Measurements from ENCODE around the gene SNX22. TPM values are rescaled to one million over a fixed set of nuclear protein-coding genes. Genes with fewer than 3 reads are reported as not detected.

SNX22 gene
- total and polyA plus RNA-seq, 9 of the 15 experiments (the other 6 are each of a cell fraction or from before 2014, with no cell fraction given): 0.91 to 3.0 (median 2.0) TPM

GRCh38 chr15:64133623-64134344 is 17.7 kb upstream of the SNX22 start:
- Histone ChIP-seq H4K20me1 (replicated peaks; ENCODE audit: control insufficient read depth, insufficient read depth, low read length) (peaks cover 2% of the 10 kb centered on the region; the same call in 1 of the 2 replicates), H3K9ac (ENCODE audit: insufficient read depth in 1 of 2, low read depth in 2 of 2, low read length in 2 of 2) (no peak overlapping the region), H3K27ac (ENCODE audit: extremely low read depth, low read depth, low read length) (no peak overlapping the region), H3K79me2 (ENCODE audit: control insufficient read depth, insufficient read depth, low read length) (no peaks in the 10 kb centered on the region), H3K9me1 (ENCODE audit: control insufficient read depth, insufficient read depth, low read length) (no peaks in the 10 kb centered on the region), H3K4me3 (no peak overlapping the region), H3K9me3 (replicated peaks; ENCODE audit: control insufficient read depth, insufficient read depth, low read depth, low read length) (no peaks in the 10 kb centered on the region), H2AFZ (ENCODE audit: low read depth, low read length) (no peak overlapping the region), H3K4me1 (replicated peaks in 1 of 2; ENCODE audit: control insufficient read depth in 2 of 2, insufficient read depth in 2 of 2, low read length in 2 of 2) (peaks cover 0 to 9% of the 10 kb centered on the region in 2 experiments; a peak in 3 of 5 replicates), H3K4me2 (ENCODE audit: insufficient read depth, low read length) (no peak overlapping the region), H3K36me3 (ENCODE audit: control insufficient read depth, insufficient read depth, low read length) (peaks cover 88% of the 10 kb centered on the region), H3K27me3 (ENCODE audit: control insufficient read depth in 2 of 2, insufficient read depth in 2 of 2, low read length in 2 of 2) (no peaks in the 10 kb centered on the region)
- POLR2A ChIA-PET: interaction anchor here (0.6 to 5.9 kb wide), 4 partner anchors 10 to 19 kb away, joined by 3 to 34 read pairs (median 3); no protein-coding TSS in a partner anchor
- BruUV-seq (replicated peaks): no TSS peak
- CTCF ChIA-PET (ENCODE audit: low intra/inter-chr PET ratio): no interaction called here
- FAIRE-seq (no peak), ATAC-seq (no peak), DNase-seq (ENCODE audit: extremely low read depth in 1 of 4, low spot score in 3 of 4) (no peak)
- in situ Hi-C loops (cut with MboI): no loop called here
- intact Hi-C loops (cut with micrococcal nuclease): no loop called here
- WGBS (ENCODE audit: insufficient coverage, low coverage, missing lambda C conversion rate): 92% methylated on average over 10 of the region's 10 CpGs
- TF ChIP-seq KDM1A (IDR thresholded peaks at IDR 0.05): no peak

GRCh38 chr15:64134345-64134829 is 17.1 kb upstream of the SNX22 start:
- Histone ChIP-seq H3K9me1 (ENCODE audit: control insufficient read depth, insufficient read depth, low read length) (no peaks in the 10 kb centered on the region), H2AFZ (ENCODE audit: low read depth, low read length) (no peak overlapping the region), H3K27me3 (ENCODE audit: control insufficient read depth in 2 of 2, insufficient read depth in 2 of 2, low read length in 2 of 2) (no peaks in the 10 kb centered on the region), H3K36me3 (ENCODE audit: control insufficient read depth, insufficient read depth, low read length) (peaks cover 85% of the 10 kb centered on the region), H4K20me1 (replicated peaks; ENCODE audit: control insufficient read depth, insufficient read depth, low read length) (peaks cover 3% of the 10 kb centered on the region; the same call in 1 of the 2 replicates), H3K9ac (ENCODE audit: insufficient read depth in 1 of 2, low read depth in 2 of 2, low read length in 2 of 2) (peak overlapping the region in 1 of 2 experiments; percentile 19; a peak in 1 of 4 replicates), H3K4me2 (ENCODE audit: insufficient read depth, low read length) (no peak overlapping the region), H3K79me2 (ENCODE audit: control insufficient read depth, insufficient read depth, low read length) (no peaks in the 10 kb centered on the region), H3K4me3 (no peak overlapping the region), H3K27ac (ENCODE audit: extremely low read depth, low read depth, low read length) (no peak overlapping the region), H3K9me3 (replicated peaks; ENCODE audit: control insufficient read depth, insufficient read depth, low read depth, low read length) (no peaks in the 10 kb centered on the region), H3K4me1 (replicated peaks in 1 of 2; ENCODE audit: control insufficient read depth in 2 of 2, insufficient read depth in 2 of 2, low read length in 2 of 2) (peaks cover 0 to 9% of the 10 kb centered on the region in 2 experiments; a peak in 3 of 5 replicates)
- POLR2A ChIA-PET: interaction anchor here (0.6 to 5.9 kb wide), 3 partner anchors 10 to 19 kb away, joined by 3 to 34 read pairs (median 3); no protein-coding TSS in a partner anchor
- no peak for ATAC-seq
- DNase-seq (ENCODE audit: extremely low read depth in 1 of 4, low spot score in 3 of 4): no peak
- in situ Hi-C loops (cut with MboI) (no loop called here), intact Hi-C loops (cut with micrococcal nuclease) (no loop called here)
- 94% methylated on average over 9 of the region's 9 CpGs for whole genome bisulfite sequencing (ENCODE audit: insufficient coverage, low coverage, missing lambda C conversion rate)
- no peak for FAIRE-seq
- CTCF ChIA-PET (ENCODE audit: low intra/inter-chr PET ratio): no interaction called here
- no TSS peak for BruUV-seq (replicated peaks)
- TF ChIP-seq ZBTB9 (CRISPR knock-in tag; IDR thresholded peaks at IDR 0.05) (no peak), TSC22D4 (tag; IDR thresholded peaks at IDR 0.05) (no peak), SRSF1 (IDR thresholded peaks at IDR 0.05; ENCODE audit: low read depth, low read length) (no peak), DDX20 (tag; IDR thresholded peaks at IDR 0.05; ENCODE audit: low read depth) (no peak), ZNF512 (tag; IDR thresholded peaks at IDR 0.05) (no peak), ATF6 (CRISPR knock-in tag; IDR thresholded peaks at IDR 0.05) (no peak), KHSRP (IDR thresholded peaks at IDR 0.05) (no peak), PHF8 (IDR thresholded peaks at IDR 0.05; ENCODE audit: borderline replicate concordance, low read length) (no peak)

Data from K562 (cell line).